Measurements from ENCODE around the gene ANKRD24.
"Not testable (repeated sequence)": the region's sequence is repeated elsewhere in the genome, so short reads cannot be mapped to it uniquely, and the experiment has no call there.

ANKRD24 gene

DNA sequence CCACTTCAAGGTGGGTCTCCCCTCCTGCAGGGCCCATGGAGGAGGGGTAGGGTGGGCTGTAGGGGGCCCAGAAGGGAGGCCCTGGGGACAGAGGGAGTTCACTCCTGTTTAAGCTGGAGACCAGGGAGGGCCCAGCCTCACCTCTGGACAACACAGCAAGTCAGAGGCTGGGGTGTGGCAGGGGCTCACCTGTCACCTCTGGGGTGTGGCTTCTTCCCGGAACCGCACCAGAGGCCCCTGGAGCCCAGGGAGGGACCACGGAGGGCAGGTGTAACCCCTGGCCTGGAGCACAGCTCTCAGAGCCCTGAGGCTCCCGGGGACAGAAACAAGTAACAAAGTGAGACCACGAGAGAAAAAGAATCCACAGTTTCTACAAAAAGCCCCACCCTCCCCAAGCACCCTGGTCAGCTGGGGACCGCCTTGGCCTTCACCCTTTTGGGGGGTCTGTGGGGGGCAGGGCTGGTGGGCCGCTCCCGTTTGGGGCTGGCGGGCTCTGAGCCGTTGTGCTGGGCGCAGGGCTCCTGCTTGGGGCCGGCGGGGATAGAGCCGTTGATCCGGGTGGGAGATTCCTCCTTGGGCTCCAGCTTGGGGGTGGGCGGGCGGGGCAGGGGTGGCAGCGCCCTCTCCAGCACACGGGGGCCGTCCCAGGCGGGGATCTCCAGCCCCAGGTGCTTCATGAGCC is 8.1 kb upstream of the ANKRD24 start:
- DNase-seq = no peak

DNA sequence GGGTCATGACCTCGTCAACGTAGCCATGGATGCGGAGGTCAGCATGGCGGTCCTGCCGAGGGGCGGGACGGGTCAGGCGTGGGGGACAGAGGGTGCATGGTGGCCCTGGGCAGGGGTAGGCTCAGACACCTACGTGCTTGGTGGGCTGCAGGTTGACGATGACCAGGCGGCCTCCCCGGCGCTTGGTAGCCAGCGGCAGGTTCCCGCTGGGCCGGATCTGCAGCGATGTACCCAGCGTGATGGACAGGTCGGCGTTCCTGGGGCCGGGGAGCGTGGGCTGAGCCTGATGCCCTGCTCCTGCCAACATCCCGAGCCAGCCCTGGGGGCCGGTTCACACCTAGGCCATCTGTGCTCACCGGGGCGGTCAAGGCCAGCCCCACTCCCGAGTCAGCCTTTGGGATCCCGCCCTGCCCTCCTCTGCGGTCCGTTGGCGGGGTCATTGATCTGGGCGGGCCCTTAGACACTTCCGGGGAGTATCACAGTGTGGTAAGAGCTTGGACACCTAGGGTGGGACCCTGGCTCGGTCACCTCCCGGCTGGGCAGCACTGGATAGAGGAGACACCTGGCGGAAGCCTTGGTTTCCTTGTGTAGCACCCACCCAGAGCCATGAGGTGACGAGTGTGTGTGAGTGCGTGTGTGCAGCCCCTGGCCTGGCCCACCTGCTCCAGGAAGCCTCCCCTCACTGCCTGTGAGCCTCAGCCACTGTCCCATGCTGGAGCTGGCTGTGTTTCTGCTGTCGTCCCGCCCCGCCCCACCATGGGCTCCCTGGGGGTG is 7.4 kb upstream of the ANKRD24 start:
- DNase-seq = no peak

DNA sequence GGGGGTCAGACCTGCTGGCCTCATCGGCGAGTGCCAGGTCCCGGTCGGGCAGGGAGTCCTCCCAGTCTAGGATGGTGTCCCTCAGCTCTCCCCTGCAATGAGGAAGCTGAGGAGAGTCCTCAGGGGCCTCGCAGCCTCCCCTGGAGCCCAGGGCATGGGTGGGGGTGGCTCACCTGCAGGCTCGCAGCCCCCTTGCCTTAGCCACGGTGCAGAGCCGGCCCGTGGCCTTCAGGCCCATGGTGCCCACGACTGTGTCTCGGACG is 6.9 kb upstream of the ANKRD24 start:
- DNase-seq = no peak

DNA sequence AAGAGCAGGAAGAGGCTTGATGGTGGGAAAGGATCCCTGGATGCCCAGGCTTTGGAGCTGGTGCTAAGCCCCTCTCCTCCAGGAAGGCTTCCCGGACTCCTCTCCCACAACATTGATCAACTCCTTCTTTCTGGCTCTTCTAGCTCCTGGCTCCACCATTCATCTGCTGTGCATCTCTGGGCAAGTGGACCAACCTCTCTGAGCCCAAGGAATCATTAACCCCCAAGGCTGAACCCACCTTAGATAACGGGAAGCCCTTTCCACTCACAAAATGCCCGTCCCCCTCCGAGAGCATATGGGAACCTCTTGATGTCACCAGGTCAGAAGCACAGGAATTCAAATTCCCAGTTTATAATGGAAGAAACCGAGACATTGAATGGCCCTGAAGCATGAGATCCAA is 5.3 kb upstream of the ANKRD24 start:
- no peak for DNase-seq

DNA sequence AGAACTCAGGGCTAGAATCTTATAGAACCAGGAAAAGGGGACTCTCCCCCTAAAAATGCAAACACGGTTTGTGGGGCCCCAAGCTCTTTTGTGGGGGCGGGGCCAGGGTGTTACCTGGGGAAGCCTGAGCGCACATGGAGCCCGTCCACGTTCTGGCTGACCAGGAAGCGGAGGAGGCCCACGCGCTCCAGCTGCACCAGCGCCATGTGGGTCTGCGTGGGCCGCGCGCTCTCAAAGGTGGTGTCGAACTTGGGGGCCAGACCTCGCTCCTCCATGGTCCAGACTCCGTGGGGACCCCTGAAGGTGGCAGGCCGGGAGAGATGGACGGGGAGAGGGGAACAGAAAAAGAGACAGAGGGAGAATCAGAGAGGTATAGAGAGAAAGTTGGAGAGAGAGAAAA is 3.5 kb upstream of the ANKRD24 start:
- no peak for DNase-seq

DNA sequence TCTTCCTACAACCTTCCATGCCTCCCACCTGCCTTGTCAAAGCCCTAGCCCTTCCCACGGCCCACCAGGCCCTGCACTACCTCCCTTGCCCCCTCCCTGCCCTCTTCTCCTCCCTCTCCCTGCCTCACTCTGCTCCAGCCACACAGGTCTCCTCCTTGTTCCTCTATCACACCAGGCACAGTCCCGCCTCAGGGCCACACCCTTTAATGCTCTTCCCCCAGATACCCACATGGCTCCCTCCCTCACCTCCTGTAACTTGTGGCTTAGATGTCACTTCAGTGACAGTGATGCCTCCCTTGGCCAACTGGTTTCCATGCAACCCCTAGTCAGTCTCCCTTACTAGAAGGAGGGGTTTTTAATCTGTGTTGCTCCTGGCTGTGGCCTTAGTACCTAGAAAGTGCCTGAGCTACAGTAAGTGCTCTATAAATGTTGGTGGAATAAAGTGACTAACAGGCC is 1.4 kb upstream of the ANKRD24 start:
- DNase-seq = no peak

DNA sequence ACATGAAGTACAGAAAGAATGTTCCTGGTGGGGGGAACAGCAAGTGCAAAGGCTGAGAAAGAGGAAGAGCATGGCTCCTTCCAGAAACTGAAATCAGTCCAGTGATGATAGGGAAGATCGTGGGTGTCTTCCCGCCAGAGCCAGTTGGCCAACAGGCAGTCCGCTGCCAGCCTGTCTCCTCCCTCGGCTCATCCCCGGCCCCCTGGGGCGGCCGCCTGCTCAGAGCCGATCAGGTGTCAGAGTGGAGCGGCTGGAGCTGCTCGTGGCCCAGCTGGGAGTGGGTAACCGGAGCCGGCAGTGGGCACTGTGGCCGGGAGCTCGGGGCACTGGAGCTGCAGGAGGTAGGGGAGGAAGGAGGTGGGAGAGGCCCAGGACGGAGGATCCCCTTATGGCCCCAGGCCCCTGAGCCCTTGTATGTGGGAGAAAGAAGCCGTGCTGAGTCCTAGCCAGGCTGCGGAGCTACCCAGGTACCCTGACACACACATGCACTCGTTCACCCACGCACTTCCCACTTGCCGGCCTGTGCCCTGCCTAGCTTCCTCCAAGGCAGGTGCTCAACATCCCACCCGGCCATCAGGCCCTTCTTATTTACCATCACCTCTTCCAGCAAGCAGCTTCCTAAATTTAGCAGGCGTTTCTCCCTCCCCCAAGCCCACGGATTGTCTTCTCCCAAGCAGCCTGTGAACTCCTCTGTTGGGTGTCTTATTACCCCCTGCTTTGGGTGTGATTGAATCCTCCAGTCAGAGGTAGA is 1.7 kb downstream of the ANKRD24 start:
- DNase-seq = peak; percentile 70 to 77

DNA sequence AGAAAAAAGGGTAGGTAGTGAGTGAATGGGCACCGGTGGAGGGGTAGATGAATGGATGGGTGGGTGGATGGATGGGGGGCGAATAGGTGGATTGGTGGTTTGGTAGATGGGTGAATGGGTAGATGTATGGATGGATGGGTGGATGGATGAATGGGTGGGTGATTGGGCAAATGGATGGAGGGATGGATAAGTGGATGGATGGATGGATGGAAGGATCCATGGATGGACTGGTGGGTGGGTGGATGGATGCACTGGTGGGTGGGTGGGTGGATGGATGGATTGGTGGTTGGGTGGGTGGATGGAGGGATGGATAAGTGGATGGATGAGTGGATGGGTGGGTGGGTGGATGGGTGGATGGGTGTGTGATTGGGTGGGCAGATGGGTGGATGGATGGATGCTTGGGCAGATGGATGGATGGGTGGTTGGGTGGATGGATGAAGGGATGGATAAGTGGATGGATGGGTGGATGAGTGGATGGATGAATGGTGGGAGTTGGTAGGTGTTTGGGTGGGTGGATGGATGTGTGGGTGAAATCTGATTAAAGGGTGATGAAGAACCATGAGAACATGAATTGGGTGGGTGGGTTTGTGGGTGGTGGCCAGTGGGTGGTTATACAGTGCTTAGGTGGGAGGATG is 2.3 kb downstream of the ANKRD24 start:
- DNase-seq = no peak

DNA sequence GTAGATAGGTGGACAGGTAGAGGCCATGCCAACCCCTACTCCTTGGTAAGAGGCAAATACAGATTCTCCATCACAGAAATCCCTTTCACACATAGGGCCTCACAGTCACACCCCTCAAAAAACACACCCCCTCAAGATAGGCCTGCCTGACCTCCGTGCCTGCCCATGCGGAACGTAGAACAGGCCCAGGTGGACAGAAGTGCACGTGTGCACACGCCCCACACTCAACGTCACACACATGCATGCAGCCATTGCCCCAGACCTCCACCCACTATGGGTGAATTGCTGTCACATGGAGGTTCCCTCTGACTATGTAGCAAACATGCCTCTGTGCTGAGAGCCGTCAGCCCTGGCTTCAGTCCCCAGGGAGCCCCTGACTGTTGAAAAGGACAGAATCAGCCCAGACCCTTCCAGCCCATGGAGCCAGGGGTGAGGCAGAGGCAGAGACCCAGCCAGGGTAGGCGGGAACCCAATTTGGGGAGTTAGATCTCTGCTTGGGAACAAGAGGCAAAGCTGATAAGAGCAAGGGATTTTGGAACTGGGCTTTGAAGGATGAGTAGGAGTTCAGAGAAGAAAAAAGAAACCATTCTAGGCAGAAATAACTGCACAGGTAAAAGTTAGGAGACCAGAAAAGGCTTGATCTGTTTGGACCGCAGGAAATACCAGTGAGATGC is 3.1 kb downstream of the ANKRD24 start:
- no peak for DNase-seq

DNA sequence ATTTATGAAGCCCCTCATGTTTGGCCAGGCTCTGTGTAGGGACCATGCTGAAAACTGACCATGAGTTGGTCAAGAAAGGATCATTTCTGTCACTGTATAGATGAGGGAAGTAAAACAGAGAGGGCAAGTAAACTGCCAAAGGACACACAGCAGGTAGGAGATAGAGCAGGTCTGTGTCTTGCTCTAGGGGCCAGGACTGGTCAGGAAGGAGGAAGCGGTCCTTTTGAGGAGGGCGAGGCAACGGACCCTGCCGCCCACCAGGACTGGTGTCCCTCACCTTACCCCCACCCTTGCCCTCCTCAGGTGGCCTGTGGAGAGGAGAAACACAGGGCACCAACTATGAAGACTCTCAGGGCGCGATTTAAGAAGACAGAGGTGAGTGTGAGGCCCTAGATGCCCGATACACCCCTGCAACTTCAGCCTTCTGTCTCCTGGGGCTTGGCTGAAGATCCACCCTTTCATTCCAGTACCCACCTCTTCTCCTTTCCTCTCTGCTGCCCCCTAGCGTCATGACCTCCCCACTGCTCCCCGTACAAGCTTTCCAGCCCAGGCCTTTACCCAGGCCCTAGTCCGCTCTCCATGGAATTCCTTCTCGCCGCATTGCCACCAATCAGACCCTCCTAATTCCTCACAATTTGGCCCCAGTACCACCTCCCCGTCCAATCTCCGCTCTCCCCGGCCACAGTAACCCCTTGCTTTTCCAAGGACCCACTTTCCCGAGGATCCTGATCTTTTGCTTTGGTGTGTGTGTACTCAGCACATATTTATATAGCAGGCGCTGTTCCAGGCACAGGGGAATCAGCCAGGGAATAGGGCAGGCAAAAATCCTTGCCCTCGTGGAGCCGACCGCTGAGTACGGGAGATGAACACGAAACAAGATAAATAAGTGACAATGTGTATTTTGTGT is 3.9 kb downstream of the ANKRD24 start:
- peak; percentile 47 to 96 for DNase-seq

DNA sequence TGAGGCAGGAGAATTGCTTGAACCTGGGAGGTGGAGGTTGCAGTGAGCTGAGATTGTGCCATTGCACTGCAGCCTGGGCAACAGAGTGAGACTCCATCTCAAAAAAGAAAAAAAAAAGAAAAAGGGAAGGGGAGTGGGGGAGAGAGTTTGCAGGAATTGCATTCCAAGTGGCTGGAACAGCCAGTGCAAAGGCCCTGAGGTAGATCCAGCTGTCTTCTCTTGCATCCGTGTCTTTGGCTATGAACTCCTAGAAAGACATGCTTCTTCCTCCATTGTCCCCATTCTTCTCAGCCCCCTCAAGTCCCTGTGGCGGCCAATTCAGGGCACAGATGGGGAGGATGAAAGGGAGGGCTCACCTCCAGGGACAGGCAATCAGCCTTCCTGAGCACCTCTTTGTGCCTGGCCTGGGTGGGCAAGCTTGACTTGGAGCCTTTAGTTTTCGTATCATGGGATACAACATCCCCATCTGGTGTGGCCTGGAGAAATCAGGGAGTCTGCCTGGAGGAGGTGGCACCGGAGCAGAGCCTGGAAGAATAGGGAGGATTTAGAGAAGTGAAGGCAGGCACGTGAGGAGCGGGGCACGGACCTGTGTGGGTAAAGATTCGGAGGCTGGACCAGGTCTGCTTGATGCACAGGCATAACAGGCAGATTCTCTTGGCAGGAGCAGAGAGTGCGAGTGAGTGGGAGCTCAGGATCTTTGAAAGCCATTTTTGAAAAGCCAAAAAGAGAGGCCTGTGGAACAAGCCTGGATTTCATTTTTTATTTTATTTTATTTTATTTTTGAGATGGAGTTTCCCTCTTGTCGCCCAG is 5.0 kb downstream of the ANKRD24 start:
- DNase-seq = no peak

DNA sequence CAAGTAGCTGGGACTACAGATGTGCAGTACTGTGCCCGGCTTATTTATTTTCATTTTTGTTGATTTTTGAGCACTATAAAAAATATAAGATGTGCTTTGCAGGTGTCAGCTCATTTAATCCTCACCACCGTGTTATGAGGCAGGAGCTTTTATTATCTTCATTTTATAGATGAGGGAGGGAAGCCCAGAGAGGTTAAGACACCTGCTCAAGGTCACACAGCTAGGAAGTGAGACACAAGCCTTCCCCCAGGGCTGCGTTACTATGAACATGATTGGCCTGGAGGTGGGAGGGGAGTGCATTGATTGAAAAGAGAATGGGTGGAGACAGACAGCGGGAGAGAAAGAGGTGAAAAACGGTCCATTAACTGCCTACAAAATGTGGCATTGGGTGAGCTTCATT is 7.2 kb downstream of the ANKRD24 start:
- no peak for DNase-seq

DNA sequence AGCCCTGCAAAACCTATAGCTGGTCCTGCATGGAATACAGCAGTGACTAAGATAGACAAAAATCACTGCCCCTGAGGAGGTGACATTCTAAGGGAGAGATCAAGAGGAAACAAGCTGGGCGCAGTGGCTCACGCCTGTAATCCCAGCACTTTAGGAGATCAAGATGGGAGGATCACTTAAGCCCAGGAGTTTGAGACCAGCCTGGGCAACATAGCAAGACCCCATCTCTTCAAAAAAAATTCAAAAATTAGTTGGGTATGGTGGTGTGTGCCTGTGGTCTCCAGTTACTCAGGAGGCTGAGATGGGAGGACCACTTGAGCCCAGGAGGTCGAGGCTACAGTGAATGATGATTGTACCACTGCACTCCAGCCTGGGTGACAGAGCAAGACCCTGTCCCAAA is 10.0 kb downstream of the ANKRD24 start:
- DNase-seq = not testable (repeated sequence)

DNA sequence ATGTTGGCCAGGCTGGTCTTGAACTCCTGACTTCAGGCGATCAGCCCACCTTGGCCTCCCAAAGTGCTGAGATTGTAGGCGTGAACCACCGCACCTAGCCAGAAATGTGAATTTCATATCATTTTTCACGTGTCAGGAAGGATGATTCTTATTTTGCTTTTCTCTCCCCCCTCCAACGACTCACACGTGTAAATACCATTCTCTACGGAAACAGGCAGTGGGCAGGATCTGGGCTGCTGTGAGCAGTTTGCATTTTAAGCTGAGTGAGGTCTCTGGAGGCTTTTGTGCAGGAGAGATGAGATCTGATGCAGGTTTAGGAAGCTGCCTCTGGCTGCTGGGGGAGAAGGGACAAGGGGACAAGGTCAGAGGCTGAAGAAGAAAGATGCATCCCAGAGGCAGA is 11.9 kb downstream of the ANKRD24 start:
- DNase-seq = no peak

DNA sequence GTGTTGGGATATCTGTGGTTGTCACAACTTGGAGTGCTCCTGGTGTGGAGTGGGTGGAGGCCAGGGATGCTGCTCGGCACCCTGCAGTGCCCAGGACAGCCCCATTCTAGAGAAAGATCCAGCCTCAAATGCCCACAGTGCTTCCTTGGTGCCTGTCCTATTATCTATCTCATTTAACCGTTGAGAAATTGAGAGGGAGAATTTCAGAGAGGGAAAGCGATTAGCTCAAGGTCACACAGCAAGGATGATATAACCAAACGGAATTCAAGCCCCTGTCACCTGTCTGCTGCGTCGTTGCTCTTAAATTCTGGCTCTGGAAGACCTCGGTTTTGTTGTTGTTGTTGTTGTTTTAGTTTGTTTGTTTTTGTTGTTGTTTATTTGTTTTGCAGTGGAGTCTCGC is 13.5 kb downstream of the ANKRD24 start:
- no peak for DNase-seq

DNA sequence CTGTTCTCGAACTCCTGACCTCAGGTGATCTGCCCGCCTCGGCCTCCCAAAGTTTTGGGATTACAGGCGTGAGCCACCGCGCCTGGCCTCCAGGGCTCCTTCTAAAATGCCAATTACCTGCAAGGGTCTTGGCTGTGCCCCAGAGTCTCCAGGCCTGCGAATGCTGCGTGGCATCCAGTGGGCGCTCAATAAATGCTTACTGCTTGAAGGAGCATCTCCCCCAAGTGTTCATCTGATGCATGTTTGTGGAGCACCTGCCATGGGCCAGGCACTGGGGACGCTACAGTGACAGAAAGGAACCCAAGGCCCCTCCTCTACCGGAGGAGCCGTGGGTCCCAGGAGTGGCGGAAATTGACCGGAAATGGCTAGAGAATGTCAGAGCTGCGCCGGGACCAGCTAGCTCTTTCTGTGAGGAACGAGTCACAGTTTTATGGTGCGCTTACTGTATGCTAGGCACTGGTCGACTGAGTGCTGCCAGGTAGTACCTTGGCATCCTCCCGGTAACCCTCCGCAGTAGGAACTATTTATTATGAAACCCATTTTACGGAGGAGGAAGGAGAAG is 14.2 kb downstream of the ANKRD24 start:
- no peak for DNase-seq

DNA sequence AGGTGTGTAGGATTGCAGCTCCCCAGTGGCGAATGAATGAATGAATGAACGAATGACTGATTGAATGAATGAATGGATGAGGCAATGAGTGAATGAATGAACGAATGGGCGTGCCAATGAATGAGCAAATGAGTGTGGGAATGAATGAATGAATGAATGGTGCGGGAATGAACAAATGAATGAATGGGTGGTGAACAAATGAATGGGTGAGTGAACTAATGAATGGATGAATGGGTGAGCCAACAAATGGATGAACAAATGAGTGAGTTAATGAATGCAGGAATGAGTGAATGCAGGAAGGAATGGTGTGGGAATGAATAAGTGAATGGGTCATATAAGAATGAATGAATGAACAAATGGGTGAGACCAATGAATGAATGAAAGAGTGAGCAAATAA is 14.7 kb downstream of the ANKRD24 start:
- DNase-seq = no peak

DNA sequence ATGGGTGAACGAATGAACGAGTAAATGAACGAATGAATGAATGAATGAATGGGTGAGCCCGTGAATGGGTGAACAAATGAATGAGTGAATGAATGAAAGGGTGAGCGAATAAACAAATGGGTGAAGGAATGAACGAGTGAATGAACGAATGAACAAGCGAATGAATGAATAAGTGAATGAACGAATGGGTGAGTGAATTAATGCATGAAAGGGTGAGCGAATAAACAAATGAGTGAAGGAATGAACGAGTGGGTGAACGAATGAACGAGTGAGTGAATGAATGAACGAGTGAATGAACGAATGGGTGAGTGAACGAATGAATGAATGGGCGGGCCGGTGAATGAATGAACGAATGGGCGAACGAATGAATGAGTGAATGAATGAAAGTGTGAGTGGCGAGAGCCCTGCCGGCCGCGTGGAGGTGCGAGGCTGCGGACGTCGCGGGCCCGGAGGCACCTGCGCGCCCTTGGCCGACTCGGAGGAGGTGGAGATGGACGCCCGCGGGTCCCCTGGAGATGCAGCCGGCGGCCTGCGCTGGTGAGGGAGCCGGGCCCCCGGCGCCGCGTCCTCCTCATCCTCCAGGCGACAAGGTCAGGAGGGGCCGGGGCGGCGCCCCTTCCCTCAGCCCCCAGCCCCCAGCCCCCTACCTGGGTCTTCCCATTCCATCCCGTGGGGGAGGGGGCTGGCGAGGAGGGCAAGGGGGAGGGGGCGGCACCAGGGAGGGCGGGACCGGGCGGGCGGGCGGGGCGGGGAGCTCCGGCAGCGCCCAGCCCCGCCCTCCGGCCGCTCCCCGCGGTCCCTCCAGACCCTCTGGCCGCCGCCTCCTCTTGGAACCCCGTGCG is 15.4 kb downstream of the ANKRD24 start:
- no peak for DNase-seq

DNA sequence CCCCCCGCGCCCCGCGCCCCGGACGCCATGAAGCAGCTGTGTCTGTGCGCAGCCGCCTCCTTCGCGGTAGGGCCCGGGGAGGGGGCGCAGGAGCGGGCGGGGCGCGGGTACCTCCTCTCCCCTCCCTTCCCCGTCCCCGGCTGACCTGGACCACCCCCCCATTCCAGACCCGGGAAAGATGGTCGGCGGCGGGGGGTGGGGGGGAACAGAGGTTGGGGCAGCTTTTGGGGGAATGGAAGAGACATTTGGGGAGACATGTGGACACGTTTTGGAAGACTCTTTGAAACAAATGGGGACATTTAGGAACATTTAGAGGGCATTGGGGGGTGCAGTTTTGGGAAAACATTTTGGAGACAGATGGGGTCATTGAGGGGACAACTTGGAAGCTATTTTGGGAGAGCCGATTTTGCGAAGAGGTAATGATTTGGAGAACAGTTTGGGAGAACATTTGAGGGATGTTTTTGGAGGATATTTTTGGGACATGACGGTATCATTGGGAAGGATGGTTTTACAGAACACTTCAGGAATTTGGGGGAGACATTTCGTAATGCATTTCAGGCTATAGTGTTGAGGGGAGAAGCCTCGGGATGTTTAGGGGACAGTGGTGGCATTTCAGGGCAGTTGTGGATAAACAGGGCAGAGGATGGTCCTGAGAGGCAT is 16.1 kb downstream of the ANKRD24 start:
- no peak for DNase-seq

Data from inflammatory macrophage treated with lipopolysaccharide for 1 hour (primary cell).